CD4-positive, alpha-beta T cell treated with Interleukin-6 at 100 ng/mL for 8 hours (primary cell): Measurements from ENCODE around the gene NAA30.

Source experiments
- DNase-seq: peaks from one replicate; pipeline ENCODE4 v3.0.0-alpha.2; 2020; ENCODE audit warnings: mixed read lengths, low spot score

The NAA30 gene

GRCh38 chr14:57392830-57393229, 2.4 kb downstream of the NAA30 start:
- DNase-seq, result no peak

DNA sequence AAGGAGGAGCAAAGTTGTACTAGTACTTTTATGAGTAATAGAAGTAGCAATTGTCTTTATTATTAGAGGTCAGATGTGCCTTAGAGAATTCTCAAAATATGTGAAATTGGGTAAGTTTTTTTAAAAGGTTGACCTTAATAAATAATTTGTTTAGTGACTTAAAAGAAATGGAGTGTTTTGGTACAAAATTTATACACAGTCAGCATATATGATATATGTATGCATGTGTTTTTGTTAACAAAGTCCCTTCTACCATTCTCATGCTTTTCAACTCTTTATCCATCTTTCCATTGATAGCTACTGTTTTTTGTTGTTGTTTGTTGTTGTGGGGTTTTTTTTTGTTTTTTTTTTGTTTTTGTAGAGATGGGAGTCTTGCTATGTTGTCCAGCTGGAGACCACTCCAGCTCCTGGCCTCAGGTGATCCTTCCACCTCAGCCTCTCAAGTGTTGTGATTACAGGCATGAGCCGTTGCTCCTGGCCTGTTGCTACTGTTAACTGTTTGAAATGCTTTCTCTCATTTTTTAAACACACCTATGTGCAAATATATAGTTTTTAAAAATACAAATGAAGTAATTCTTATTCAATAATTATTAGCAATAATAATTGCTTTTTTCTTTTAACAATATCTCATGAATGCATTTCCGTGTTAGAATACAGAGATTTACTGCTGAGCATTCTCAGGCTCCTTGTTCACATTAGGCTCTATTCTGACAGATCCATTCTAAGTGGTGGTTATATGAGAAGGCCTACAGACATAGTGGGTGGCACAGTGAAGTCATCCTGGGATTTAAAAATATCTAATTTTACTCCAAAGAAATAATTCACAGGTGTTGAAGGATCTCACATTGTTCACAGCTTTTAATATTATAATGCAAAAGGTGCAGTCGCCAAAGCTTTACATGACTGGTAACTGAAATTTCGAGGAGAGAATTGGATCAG, 10.4 kb downstream of the NAA30 start:
- no peak for DNase-seq

DNA sequence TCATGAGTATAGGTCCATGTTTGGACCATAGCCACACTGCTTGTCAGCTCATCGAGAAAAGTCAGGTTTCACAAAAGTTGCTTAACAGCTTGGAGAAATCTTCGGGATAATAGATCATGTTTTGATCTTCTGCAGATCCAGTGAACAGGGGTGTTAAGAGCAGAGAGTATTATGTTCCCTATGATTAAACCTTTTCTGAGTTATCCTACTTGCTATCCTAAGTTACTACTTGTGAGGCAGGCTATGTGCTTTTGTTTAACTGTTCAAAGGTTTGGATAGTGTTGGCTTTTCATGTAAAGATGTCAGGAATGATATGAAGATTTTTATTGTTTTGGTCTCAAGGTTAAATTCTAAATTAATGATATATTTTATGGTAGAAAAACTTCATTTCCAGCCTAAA, 11.1 kb downstream of the NAA30 start:
- DNase-seq, result no peak

- DNase-seq, result no peak
Observed at GRCh38 chr14:57402173-57402852, 11.9 kb downstream of the NAA30 start.

DNA sequence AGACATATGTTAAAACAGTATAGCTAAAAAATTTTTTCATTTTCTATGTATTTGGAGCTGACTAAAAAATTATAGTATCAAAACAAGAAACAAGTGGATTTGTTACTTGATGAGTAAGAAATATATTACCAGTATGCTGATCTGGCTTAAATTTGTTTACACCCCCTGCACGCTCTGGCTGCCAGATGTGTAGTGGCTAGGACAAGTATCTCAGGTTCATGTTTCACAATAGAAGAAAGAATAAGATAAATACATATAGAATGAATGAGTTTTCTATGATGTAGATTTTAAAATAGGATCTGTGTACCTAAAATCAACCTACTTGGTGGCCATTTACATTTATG, 13.1 kb downstream of the NAA30 start:
- no peak for DNase-seq

DNA sequence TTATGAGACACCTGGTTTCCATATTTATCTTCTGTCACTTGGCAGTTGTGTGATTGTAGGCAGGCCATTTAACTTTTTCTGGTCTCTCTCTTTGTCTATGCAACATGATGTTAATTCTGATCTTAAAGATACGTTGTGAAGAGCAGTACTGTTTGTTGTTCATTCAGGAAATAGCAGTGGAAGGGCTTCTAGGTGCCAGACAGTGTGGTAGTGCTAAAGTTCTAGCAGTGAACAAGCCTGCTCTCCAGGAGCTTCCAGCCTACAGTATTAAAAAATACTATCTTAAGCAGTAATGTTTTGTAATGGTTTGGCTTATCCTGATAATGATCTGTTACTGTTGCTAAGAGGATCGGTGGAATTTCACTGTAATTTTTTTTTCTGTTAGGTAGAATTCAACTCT, 15.2 kb downstream of the NAA30 start:
- DNase-seq, result no peak

- no peak for DNase-seq
Observed at GRCh38 chr14:57408037-57408436, 17.7 kb downstream of the NAA30 start.

GRCh38 chr14:57408634-57409033, 18.2 kb downstream of the NAA30 start:
- no peak for DNase-seq

- no peak for DNase-seq
Observed at GRCh38 chr14:57412341-57412740, 22.0 kb downstream of the NAA30 start.

DNA sequence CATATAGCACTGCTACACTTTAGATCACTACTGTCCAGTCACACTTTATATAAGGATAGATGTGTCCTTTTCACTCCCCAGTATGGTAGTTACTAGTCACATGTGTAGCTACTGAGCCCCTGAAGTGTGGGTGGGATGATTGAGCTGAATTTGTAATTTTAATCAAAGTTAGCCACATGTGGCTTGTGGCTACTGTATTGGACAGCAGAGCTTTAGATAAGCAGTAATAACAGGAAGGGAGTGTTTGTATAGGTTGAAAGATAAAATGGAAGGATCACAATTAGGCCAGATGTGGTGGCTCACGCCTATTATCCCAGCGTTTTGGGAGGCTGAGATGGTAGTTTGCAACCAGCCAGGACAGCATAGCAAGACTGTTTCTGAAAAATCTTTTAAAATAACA, 23.5 kb downstream of the NAA30 start:
- no peak for DNase-seq

DNA sequence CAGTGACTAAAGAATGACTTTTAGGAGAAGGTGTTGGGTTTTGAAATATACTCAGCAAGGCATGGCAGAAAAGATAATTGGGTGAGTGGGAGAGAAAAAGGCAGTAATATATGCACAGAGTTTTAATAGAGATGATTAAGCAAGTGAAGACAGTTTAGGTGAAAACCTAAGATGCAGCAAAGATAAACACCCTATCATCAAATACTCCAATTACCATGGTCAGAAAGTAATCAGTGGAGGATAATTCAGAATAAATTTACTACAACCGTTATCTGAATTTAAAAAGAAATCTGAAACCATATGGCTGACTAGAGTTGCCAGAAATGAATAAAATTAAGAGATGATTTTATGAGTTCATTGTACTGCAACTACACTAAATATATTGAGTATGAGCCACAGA, 26.8 kb downstream of the NAA30 start:
- no peak for DNase-seq

- no peak for DNase-seq
Observed at GRCh38 chr14:57418999-57419398, 28.6 kb downstream of the NAA30 start.

DNA sequence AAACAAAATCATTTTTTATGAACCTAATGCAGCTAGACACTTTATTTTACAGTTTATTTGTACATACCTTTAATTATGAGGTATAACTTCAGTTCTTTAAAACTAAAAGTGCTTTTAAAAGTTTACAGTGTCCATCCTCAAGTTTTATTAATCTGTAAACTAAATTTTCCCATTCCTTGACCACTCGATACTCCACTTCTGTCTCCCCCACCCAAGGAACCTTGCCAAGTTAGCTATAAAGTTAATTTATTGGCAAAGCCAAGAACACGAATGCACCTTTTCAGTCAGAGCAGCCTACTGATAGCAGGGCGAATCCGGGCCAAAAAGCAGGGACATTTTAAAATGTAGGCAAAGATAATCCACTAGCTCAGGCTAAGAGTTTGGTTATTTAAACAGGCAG, 29.6 kb downstream of the NAA30 start:
- DNase-seq, result no peak

DNA sequence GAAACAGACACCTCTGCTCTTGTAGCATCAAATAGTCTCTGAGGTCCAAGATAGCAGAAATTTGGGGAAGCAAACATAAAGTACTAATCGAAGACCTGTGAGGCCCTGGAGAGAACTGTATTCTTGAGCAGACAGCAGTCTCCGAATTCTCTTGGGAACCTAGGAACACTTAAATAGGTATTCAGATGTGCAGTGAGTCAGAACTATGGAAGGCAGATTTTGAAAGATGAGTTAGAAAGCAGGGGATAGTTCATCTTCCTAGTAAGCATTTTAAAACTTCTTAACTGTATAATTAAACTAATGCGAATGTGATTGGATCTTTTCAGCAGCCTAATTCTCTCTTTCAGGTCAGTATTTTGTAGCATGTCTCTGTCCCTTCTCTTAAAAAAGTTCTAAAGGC, 30.6 kb downstream of the NAA30 start:
- DNase-seq, result no peak

DNA sequence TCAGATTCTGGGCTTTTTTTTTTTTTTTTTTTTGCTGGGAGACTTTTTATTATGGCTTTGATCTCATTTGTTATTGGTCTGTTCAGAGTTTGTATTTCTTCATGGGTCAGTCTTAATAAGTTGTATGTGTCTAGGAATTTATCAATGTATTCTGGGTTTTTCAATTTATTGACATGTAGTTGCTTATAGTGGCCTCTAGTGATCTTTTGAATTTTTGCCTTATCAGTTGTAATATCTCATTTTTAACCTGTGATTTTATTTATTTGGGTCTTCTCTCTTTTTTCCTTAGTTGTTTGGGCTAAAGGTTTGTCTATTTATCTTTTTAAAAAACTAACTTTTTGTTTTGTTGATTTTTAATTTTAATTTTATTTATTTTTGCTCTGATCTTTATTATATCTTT, 45.5 kb downstream of the NAA30 start:
- DNase-seq, result no peak

- no peak for DNase-seq
Observed at GRCh38 chr14:57461777-57462320, 71.5 kb downstream of the NAA30 start.

GRCh38 chr14:57462551-57462950, 72.2 kb downstream of the NAA30 start:
- no peak for DNase-seq

DNA sequence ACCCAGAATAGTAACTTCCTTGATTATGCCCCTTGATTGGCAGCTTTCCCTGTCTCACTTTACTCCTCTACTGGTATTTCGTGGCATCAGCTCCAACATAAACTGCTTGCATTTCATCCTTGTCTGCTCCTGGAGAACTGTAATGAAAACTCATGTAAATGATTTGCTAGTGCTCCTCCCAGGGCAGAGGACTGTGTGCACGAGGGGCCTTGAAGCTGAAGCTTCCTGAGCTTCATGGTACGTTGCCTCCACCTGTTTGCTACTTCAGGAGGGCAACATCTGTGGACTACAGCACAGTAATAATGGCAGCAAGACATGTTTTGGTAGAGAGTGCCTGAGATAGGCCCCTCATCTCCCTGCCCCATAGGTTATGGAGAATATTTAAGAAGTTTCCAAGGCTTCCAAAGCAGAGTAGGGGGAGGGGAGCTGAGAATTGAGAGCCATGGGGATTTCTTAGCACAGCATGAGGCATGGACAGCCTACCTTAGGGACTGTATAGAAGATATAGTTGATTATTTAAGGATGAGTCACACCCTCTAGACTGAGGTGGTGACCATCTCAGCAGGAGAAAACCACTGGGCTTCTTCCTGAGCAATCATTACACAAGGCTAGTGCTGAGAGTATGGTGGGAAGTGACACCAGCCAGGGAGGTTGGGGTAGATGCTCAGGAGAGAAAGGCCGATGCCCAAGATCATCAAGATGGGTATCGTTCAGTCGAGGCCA, 73.8 kb downstream of the NAA30 start:
- DNase-seq, result no peak
